GM20000 (cell line): Measurements from ENCODE around the gene FGGY.

Experiments
- DNase-seq: peaks from one replicate; pipeline ENCODE4 v3.0.0; 2012; ENCODE audit warnings: low spot score
- TF ChIP-seq, protein P1 (sequence below): IDR thresholded peaks from 2 replicates; pipeline ENCODE4 v1.5.1; 2012; ENCODE audit warnings: mild to moderate bottlenecking, control low read depth; ENCODE audit errors: extremely low read depth, missing control alignments

The FGGY gene

DNA sequence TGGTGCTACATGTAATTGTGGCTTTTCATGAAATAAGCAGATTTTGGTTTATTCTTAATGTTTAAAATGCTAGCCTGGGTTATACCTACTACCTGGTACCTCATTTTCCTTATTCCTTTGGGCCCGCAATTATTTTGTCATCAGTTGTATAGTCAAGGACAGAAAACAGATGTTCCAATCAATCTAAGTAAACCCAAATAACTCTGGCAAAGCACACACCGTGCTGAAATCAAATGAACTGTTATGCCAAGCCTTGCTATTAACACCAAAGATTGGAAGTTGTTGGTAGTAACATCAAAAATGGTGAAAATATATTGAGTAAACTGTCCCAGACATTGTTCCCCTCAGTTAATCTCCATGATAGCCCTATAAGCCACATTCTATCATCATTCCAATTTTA, 248.9 kb downstream of the FGGY start:
- TF ChIP-seq, protein P1, sequence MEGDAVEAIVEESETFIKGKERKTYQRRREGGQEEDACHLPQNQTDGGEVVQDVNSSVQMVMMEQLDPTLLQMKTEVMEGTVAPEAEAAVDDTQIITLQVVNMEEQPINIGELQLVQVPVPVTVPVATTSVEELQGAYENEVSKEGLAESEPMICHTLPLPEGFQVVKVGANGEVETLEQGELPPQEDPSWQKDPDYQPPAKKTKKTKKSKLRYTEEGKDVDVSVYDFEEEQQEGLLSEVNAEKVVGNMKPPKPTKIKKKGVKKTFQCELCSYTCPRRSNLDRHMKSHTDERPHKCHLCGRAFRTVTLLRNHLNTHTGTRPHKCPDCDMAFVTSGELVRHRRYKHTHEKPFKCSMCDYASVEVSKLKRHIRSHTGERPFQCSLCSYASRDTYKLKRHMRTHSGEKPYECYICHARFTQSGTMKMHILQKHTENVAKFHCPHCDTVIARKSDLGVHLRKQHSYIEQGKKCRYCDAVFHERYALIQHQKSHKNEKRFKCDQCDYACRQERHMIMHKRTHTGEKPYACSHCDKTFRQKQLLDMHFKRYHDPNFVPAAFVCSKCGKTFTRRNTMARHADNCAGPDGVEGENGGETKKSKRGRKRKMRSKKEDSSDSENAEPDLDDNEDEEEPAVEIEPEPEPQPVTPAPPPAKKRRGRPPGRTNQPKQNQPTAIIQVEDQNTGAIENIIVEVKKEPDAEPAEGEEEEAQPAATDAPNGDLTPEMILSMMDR: no peak
- no peak for DNase-seq

DNA sequence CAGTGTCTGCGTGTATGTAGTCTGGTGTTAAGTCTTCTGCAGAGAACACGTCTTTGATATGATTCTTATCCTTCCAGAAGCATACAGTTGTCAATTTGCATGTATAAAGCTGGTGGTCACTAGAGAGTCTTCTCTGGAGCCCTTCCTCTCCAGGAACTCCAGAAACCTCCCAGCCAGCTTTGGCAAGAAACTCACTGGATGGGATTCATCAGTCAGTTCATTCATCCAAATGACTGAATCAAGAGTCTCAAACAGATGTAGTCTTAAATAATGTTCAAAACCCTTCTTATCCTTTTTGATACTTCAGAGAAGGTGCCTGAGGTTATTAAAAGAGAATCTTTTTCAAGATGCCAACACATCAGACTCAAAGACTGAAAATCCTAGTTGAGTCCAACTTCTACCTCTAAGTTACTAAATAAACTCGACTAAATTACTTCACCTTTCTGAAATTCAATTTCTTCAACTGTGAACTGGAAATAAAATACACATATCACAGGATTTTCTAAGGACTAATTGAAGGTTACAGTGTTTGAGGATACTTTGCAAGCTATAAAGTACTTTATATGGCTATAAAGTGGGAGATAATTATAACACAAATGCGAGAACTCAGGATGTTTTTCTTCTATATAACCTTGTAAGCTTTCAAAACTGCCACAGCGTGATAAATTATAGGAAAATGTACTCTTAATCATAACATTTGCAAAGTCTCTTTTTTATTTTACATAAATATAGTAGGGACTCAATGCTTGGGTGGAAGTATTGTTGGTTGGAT, 252.4 kb downstream of the FGGY start:
- DNase-seq: no peak
- TF ChIP-seq, protein P1: no peak

GRCh38 chr1:59549903-59550302, 253.0 kb downstream of the FGGY start:
- TF ChIP-seq, protein P1: no peak
- no peak for DNase-seq

DNA sequence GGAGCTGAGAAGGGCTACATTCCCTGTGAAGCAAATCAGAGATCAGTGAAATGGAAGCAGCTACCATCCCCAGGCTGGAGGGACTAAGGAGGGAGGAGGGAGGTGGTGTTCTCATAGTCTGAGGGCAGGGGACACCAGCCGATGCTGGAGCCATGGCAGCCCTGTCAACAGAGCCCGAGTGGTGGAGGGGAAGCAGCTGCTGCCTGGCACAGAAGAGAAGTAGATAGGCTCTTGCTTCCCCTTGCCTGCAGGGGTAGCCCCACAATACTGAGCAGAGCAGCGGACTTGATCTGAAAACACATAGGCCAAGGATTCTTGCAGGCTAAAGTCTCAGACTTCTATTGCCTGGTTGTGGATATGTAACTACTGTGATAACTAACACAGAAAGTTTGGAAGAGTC, 255.1 kb downstream of the FGGY start:
- DNase-seq: no peak
- TF ChIP-seq, protein P1: no peak

GRCh38 chr1:59553371-59553770, 256.5 kb downstream of the FGGY start:
- no peak for DNase-seq
- TF ChIP-seq, protein P1: no peak

DNA sequence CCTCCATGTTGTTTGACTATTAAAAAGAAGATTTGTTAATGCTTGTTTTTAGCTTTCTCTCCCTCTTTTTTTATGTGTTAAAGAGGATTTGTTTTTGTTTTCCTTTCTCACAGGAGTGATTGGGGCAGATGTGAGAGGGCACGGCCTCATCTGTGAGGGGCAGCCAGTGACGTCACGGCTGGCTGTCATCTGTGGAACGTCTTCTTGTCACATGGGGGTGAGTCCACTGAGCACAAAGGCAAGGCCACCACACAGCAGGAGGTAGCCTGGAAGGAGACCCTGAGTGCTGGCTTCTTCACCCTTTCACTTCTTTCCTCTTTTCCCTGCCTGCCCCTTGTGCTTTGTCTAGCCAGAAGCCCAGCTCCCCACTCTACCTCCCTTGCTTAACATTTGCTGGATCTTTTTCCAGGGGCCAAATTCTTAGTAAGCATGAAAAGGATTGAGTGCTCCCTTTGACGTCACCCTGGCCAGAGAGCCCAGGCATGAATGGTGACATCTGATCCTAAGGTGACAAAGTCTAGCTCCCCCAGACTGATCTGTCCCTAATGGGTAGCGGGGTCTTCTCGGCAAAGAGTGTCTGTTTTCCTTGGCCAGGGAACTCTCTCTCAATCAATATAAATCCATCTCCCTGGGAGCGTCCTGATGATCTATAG, 257.2 kb downstream of the FGGY start:
- no peak for DNase-seq
- TF ChIP-seq, protein P1: no peak

- TF ChIP-seq, protein P1: no peak
- no peak for DNase-seq
Observed at GRCh38 chr1:59554752-59555151, 257.9 kb downstream of the FGGY start.
